ENCODE data around the gene FAM184A. TPM values are rescaled to one million over a fixed set of nuclear protein-coding genes. Genes with fewer than 3 reads are reported as not detected.

The FAM184A gene
- polyA plus RNA-seq, 1 experiment = not detected

- H3K36me3 ChIP-seq (ENCODE audit: control insufficient read depth, insufficient read depth, low read length) = no peaks in the 10 kb centered on the region
- H3K27me3 ChIP-seq (ENCODE audit: control insufficient read depth, insufficient read depth, low read length) = no peaks in the 10 kb centered on the region
- TF ChIP-seq CTCF (IDR thresholded peaks at IDR 0.05; ENCODE audit: insufficient read depth, low read depth, low read length) = no peak
- no peak overlapping the region for H3K4me3 ChIP-seq (ENCODE audit: low read depth, low read length)
- DNase-seq (ENCODE audit: low read depth) = no peak
- ChIA-PET POLR2A (no interaction called here), CTCF (interaction anchor here (2.2 kb wide), 1 partner anchor 12 kb away, joined by 11 read pairs; no protein-coding TSS in a partner anchor)
Measured at GRCh38 chr6:119116712-119117281, 38.3 kb upstream of the FAM184A start.

GRCh38 chr6:119113961-119114360 is 35.5 kb upstream of the FAM184A start:
- H3K4me3 ChIP-seq (ENCODE audit: low read depth, low read length) = no peak overlapping the region
- H3K36me3 ChIP-seq (ENCODE audit: control insufficient read depth, insufficient read depth, low read length) = no peaks in the 10 kb centered on the region
- DNase-seq (ENCODE audit: low read depth) = no peak
- CTCF ChIA-PET = no interaction called here
- no peak for TF ChIP-seq CTCF (IDR thresholded peaks at IDR 0.05; ENCODE audit: insufficient read depth, low read depth, low read length)
- H3K27me3 ChIP-seq (ENCODE audit: control insufficient read depth, insufficient read depth, low read length) = no peaks in the 10 kb centered on the region
- POLR2A ChIA-PET = no interaction called here

GRCh38 chr6:119112812-119113530 is 34.5 kb upstream of the FAM184A start:
- ChIA-PET POLR2A (no interaction called here), CTCF (interaction anchor here (0.7 to 0.8 kb wide), 2 partner anchors 150 to 153 kb away, joined by 3 to 6 read pairs; no protein-coding TSS in a partner anchor)
- Histone ChIP-seq H3K4me3 (ENCODE audit: low read depth, low read length) (no peak overlapping the region), H3K36me3 (ENCODE audit: control insufficient read depth, insufficient read depth, low read length) (no peaks in the 10 kb centered on the region), H3K27me3 (ENCODE audit: control insufficient read depth, insufficient read depth, low read length) (no peaks in the 10 kb centered on the region)
- no peak for DNase-seq (ENCODE audit: low read depth)
- no peak for TF ChIP-seq CTCF (IDR thresholded peaks at IDR 0.05; ENCODE audit: insufficient read depth, low read depth, low read length)

- Histone ChIP-seq H3K4me3 (ENCODE audit: low read depth, low read length) (no peak overlapping the region), H3K27me3 (ENCODE audit: control insufficient read depth, insufficient read depth, low read length) (no peaks in the 10 kb centered on the region), H3K36me3 (ENCODE audit: control insufficient read depth, insufficient read depth, low read length) (no peaks in the 10 kb centered on the region)
- TF ChIP-seq CTCF (IDR thresholded peaks at IDR 0.05; ENCODE audit: insufficient read depth, low read depth, low read length) = peak; percentile 53
- POLR2A ChIA-PET = interaction anchor here (0.7 kb wide), 1 partner anchor 1271 kb away, joined by 3 read pairs; no protein-coding TSS in a partner anchor
- DNase-seq (ENCODE audit: low read depth) = no peak
- CTCF ChIA-PET = interaction anchor here (0.6 to 2.7 kb wide), 16 partner anchors 8 to 1507 kb away, joined by 3 to 17 read pairs (median 4); partner anchors contain the start of gene FAM184A
Measured at GRCh38 chr6:119110601-119111548, 32.4 kb upstream of the FAM184A start.
